ENCODE measurements around the gene WNT4. TPM values are rescaled to one million over a fixed set of nuclear protein-coding genes. Genes with fewer than 3 reads are reported as not detected.

WNT4 gene
- total and polyA plus RNA-seq, 9 of the 15 experiments (the other 6 are each of a cell fraction or from before 2014, with no cell fraction given): 0.01 TPM; not detected in 8

- H3K9me3 ChIP-seq (replicated peaks; ENCODE audit: control insufficient read depth, insufficient read depth, low read depth, low read length): no peaks in the 10 kb centered on the region
- no peak overlapping the region for H3K4me3 ChIP-seq
- FAIRE-seq (no peak), DNase-seq (ENCODE audit: extremely low read depth in 1 of 4, low spot score in 3 of 4) (no peak), ATAC-seq (no peak)
- H3K36me3 ChIP-seq (ENCODE audit: control insufficient read depth, insufficient read depth, low read length): no peaks in the 10 kb centered on the region
- intact Hi-C loops (cut with micrococcal nuclease): loop anchor here (5.0 kb wide), 2 partner anchors 78 to 188 kb away; no protein-coding TSS in a partner anchor
- BruUV-seq (replicated peaks): no TSS peak
- H2AFZ ChIP-seq (ENCODE audit: low read depth, low read length): no peak overlapping the region
- H3K9me1 ChIP-seq (ENCODE audit: control insufficient read depth, insufficient read depth, low read length): no peaks in the 10 kb centered on the region
- H4K20me1 ChIP-seq (replicated peaks; ENCODE audit: control insufficient read depth, insufficient read depth, low read length): peaks cover 40% of the 10 kb centered on the region
- H3K9ac ChIP-seq (ENCODE audit: insufficient read depth in 1 of 2, low read depth in 2 of 2, low read length in 2 of 2): no peak overlapping the region
- H3K27me3 ChIP-seq (ENCODE audit: control insufficient read depth in 2 of 2, insufficient read depth in 2 of 2, low read length in 2 of 2): peaks cover 4 to 45% of the 10 kb centered on the region in 2 experiments; a peak in 4 of 5 replicates
- H3K4me2 ChIP-seq (ENCODE audit: insufficient read depth, low read length): no peak overlapping the region
- WGBS (ENCODE audit: insufficient coverage, low coverage, missing lambda C conversion rate): 36% methylated on average over 29 of the region's 29 CpGs
- no peaks in the 10 kb centered on the region for H3K79me2 ChIP-seq (ENCODE audit: control insufficient read depth, insufficient read depth, low read length)
- in situ Hi-C loops (cut with MboI): loop anchor here (5.0 kb wide), 2 partner anchors 288 to 518 kb away; no protein-coding TSS in a partner anchor
- ChIA-PET CTCF (ENCODE audit: low intra/inter-chr PET ratio) (interaction anchor here (1.1 kb wide), 1 partner anchor 287 kb away, joined by 5 read pairs; no protein-coding TSS in a partner anchor), POLR2A (interaction anchor here (0.6 to 0.9 kb wide), 5 partner anchors 17 to 545 kb away, joined by 3 to 4 read pairs (median 3); no protein-coding TSS in a partner anchor)
- peaks cover 0 to 27% of the 10 kb centered on the region in 2 experiments; a peak in 2 of 5 replicates for H3K4me1 ChIP-seq (replicated peaks in 1 of 2; ENCODE audit: control insufficient read depth in 2 of 2, insufficient read depth in 2 of 2, low read length in 2 of 2)
- TF ChIP-seq, protein P1, sequence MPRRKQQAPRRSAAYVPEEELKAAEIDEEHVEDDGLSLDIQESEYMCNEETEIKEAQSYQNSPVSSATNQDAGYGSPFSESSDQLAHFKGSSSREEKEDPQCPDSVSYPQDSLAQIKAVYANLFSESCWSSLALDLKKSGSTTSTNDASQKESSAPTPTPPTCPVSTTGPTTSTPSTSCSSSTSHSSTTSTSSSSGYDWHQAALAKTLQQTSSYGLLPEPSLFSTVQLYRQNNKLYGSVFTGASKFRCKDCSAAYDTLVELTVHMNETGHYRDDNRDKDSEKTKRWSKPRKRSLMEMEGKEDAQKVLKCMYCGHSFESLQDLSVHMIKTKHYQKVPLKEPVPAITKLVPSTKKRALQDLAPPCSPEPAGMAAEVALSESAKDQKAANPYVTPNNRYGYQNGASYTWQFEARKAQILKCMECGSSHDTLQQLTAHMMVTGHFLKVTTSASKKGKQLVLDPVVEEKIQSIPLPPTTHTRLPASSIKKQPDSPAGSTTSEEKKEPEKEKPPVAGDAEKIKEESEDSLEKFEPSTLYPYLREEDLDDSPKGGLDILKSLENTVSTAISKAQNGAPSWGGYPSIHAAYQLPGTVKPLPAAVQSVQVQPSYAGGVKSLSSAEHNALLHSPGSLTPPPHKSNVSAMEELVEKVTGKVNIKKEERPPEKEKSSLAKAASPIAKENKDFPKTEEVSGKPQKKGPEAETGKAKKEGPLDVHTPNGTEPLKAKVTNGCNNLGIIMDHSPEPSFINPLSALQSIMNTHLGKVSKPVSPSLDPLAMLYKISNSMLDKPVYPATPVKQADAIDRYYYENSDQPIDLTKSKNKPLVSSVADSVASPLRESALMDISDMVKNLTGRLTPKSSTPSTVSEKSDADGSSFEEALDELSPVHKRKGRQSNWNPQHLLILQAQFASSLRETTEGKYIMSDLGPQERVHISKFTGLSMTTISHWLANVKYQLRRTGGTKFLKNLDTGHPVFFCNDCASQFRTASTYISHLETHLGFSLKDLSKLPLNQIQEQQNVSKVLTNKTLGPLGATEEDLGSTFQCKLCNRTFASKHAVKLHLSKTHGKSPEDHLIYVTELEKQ (CRISPR knock-in tag; IDR thresholded peaks at IDR 0.05): no peak
- TF ChIP-seq ZBTB34 (CRISPR knock-in tag; IDR thresholded peaks at IDR 0.05) (no peak), TGIF2 (CRISPR knock-in tag; IDR thresholded peaks at IDR 0.05) (no peak), EP400 (IDR thresholded peaks at IDR 0.05) (no peak), SNRNP70 (optimal IDR thresholded peaks at IDR 0.05; ENCODE audit: low read depth, low read length) (no peak), KLF6 (CRISPR knock-in tag; IDR thresholded peaks at IDR 0.05; ENCODE audit: borderline replicate concordance) (no peak), ZNF316 (IDR thresholded peaks at IDR 0.05) (no peak)
- TF ChIP-seq, protein P2, sequence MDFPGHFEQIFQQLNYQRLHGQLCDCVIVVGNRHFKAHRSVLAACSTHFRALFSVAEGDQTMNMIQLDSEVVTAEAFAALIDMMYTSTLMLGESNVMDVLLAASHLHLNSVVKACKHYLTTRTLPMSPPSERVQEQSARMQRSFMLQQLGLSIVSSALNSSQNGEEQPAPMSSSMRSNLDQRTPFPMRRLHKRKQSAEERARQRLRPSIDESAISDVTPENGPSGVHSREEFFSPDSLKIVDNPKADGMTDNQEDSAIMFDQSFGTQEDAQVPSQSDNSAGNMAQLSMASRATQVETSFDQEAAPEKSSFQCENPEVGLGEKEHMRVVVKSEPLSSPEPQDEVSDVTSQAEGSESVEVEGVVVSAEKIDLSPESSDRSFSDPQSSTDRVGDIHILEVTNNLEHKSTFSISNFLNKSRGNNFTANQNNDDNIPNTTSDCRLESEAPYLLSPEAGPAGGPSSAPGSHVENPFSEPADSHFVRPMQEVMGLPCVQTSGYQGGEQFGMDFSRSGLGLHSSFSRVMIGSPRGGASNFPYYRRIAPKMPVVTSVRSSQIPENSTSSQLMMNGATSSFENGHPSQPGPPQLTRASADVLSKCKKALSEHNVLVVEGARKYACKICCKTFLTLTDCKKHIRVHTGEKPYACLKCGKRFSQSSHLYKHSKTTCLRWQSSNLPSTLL (IDR thresholded peaks at IDR 0.05): no peak
- no peak overlapping the region for H3K27ac ChIP-seq (ENCODE audit: extremely low read depth, low read depth, low read length)
These were observed 13.3 kb downstream of the WNT4 start for GRCh38 chr1:22129501-22130117.
